PC-9 (cell line): ENCODE measurements around the gene NECAB3.

Experiments used
- EZH2 ChIP-seq: fragments of 200-600 bp; sonication (generic); IDR thresholded peaks from 2 replicates; pipeline ENCODE4 v1.8.0; 2017; ENCODE audit warnings: antibody characterized with exemption, low read depth
- TF ChIP-seq, protein P1 (sequence below): fragments of 200-600 bp; sonication (generic); conservative IDR thresholded peaks from 2 replicates; pipeline ENCODE4 v1.6.1; 2017; ENCODE audit warnings: mixed run types, antibody characterized with exemption, mild to moderate bottlenecking, moderate library complexity

DNA sequence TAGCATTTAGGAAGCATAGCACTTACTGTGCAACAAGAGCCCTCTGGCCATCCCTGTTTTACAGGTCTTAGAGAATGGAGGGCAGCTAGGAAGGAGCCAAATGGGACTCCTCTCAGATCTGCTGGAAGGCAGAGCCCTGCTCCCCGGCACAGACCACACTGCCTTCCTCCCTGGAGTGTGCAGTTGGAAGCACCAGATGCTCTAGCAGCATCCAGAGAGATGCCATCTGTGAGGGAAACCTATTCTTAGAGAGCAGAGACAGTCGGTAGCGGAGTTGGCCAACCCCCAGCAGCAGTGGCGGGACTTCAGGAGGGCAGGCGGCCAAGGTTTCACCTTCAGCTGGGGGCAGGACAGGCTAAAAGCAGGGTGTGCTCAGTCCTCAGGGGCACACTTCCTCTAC is 28.6 kb upstream of the NECAB3 start:
- no peak for TF ChIP-seq EZH2
- TF ChIP-seq, protein P1, sequence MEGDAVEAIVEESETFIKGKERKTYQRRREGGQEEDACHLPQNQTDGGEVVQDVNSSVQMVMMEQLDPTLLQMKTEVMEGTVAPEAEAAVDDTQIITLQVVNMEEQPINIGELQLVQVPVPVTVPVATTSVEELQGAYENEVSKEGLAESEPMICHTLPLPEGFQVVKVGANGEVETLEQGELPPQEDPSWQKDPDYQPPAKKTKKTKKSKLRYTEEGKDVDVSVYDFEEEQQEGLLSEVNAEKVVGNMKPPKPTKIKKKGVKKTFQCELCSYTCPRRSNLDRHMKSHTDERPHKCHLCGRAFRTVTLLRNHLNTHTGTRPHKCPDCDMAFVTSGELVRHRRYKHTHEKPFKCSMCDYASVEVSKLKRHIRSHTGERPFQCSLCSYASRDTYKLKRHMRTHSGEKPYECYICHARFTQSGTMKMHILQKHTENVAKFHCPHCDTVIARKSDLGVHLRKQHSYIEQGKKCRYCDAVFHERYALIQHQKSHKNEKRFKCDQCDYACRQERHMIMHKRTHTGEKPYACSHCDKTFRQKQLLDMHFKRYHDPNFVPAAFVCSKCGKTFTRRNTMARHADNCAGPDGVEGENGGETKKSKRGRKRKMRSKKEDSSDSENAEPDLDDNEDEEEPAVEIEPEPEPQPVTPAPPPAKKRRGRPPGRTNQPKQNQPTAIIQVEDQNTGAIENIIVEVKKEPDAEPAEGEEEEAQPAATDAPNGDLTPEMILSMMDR, result no peak
